SU-DHL-6 (cell line): ENCODE measurements around the gene MAML3.

Source experiments
- H2AFZ ChIP-seq: fragments of 200-600 bp; sonication (generic); 2 replicates; pipeline ENCODE4 v1.6.1; 2014; ENCODE audit warnings: low read depth, mild to moderate bottlenecking, moderate library complexity, mixed read lengths, antibody characterized with exemption, low read length; ENCODE audit not compliant: severe bottlenecking
- H3F3A ChIP-seq: fragments of 200-600 bp; shearing (Covaris generic); 2 replicates; pipeline ENCODE4 v1.6.0; 2016; ENCODE audit warnings: antibody characterized with exemption, mild to moderate bottlenecking; ENCODE audit not compliant: insufficient read depth
- H3K27ac ChIP-seq: fragments of 200-600 bp; sonication (generic); 2 replicates; pipeline ENCODE4 v1.5.1; 2016; ENCODE audit warnings: low read depth, mild to moderate bottlenecking, low read length, moderate library complexity, mixed read lengths
- H3K27me3 ChIP-seq: fragments of 200-600 bp; sonication (generic), shearing (Covaris generic); 2 replicates; pipeline ENCODE4 v1.6.0; 2014; ENCODE audit warnings: mild to moderate bottlenecking, low read length
- H3K36me3 ChIP-seq: fragments of 200-600 bp; sonication (generic); 2 replicates; pipeline ENCODE4 v1.6.1; 2014; ENCODE audit warnings: mild to moderate bottlenecking, low read length, mixed read lengths
- H3K4me2 ChIP-seq: fragments of 300-600, 200-600 bp; shearing (Covaris generic), sonication (generic); 2 replicates; pipeline ENCODE4 v1.6.0; 2014; ENCODE audit warnings: low read length, low read depth, mild to moderate bottlenecking; ENCODE audit not compliant: poor library complexity, severe bottlenecking
- H3K4me3 ChIP-seq: fragments of 200-600 bp; sonication (generic); 2 replicates; pipeline ENCODE4 v1.5.1; 2014; ENCODE audit warnings: antibody characterized with exemption, low read length, mild to moderate bottlenecking, mixed read lengths; ENCODE audit not compliant: insufficient read depth, poor library complexity, severe bottlenecking
- H3K79me2 ChIP-seq: fragments of 200-600 bp; sonication (generic); 2 replicates; pipeline ENCODE4 v1.6.1; 2014; ENCODE audit warnings: mild to moderate bottlenecking, low read length, moderate library complexity; ENCODE audit not compliant: insufficient read depth
- H3K9ac ChIP-seq: fragments of 200-600 bp; sonication (generic); 2 replicates; pipeline ENCODE4 v1.7.0; 2014; ENCODE audit warnings: mild to moderate bottlenecking, low read length
- H3K9me2 ChIP-seq: fragments of 200-600 bp; sonication (generic); replicated peaks from 2 replicates; pipeline ENCODE4 v1.6.1; 2014; ENCODE audit warnings: low read length; ENCODE audit not compliant: insufficient read depth
- H3K9me3 ChIP-seq: fragments of 200-600 bp; sonication (generic); 2 replicates; pipeline ENCODE4 v1.6.1; 2014; ENCODE audit warnings: low read length, mixed read lengths; ENCODE audit not compliant: insufficient read depth
- H4K20me1 ChIP-seq: fragments of 200-600 bp; sonication (generic); 2 replicates; pipeline ENCODE4 v1.6.1; 2014; ENCODE audit warnings: low read depth, mild to moderate bottlenecking, antibody characterized with exemption, low read length, moderate library complexity, mixed read lengths
- CTCF ChIP-seq: fragments of 200-600 bp; sonication (generic); IDR thresholded peaks from one replicate; pipeline ENCODE4 v1.5.1; 2017; ENCODE audit warnings: antibody characterized with exemption, mild to moderate bottlenecking, low read length, moderate library complexity; ENCODE audit not compliant: insufficient read depth, poor library complexity, severe bottlenecking
- EZH2phosphoT487 ChIP-seq: fragments of 200-600 bp; sonication (generic), shearing (Covaris generic); conservative IDR thresholded peaks from 2 replicates; pipeline ENCODE4 v1.6.1; 2018; ENCODE audit warnings: mild to moderate bottlenecking, antibody characterized with exemption, low read length, moderate library complexity, mixed read lengths

MAML3 gene

GRCh38 chr4:139800082-139800481 is 353.9 kb downstream of the MAML3 start:
- Histone ChIP-seq H3F3A (no peaks in the 10 kb centered on the region), H3K9me3 (no peaks in the 10 kb centered on the region), H3K9ac (no peak overlapping the region), H3K27ac (no peak overlapping the region), H3K27me3 (no peaks in the 10 kb centered on the region), H3K79me2 (no peaks in the 10 kb centered on the region), H3K4me2 (no peak overlapping the region), H3K9me2 (no peaks in the 10 kb centered on the region), H3K4me3 (no peak overlapping the region), H3K36me3 (no peaks in the 10 kb centered on the region), H2AFZ (no peak overlapping the region), H4K20me1 (no peaks in the 10 kb centered on the region)
- TF ChIP-seq CTCF (no peak), EZH2phosphoT487 (no peak)

- H2AFZ ChIP-seq = no peak overlapping the region
- H3K36me3 ChIP-seq = no peaks in the 10 kb centered on the region
- no peaks in the 10 kb centered on the region for H4K20me1 ChIP-seq
- H3K27me3 ChIP-seq = no peaks in the 10 kb centered on the region
- H3K79me2 ChIP-seq = no peaks in the 10 kb centered on the region
- no peak overlapping the region for H3K4me2 ChIP-seq
- no peak overlapping the region for H3K4me3 ChIP-seq
- H3K9ac ChIP-seq = no peak overlapping the region
- H3K9me3 ChIP-seq = no peaks in the 10 kb centered on the region
- no peak overlapping the region for H3K27ac ChIP-seq
- no peaks in the 10 kb centered on the region for H3F3A ChIP-seq
- no peaks in the 10 kb centered on the region for H3K9me2 ChIP-seq
- TF ChIP-seq EZH2phosphoT487 (no peak), CTCF (no peak)
Measured at GRCh38 chr4:139799615-139800014, 354.4 kb downstream of the MAML3 start.

- no peaks in the 10 kb centered on the region for H3K9me2 ChIP-seq
- no peaks in the 10 kb centered on the region for H3K79me2 ChIP-seq
- no peaks in the 10 kb centered on the region for H3F3A ChIP-seq
- H2AFZ ChIP-seq = no peak overlapping the region
- TF ChIP-seq EZH2phosphoT487 = no peak
- no peak for TF ChIP-seq CTCF
- no peak overlapping the region for H3K9ac ChIP-seq
- H3K27ac ChIP-seq = no peak overlapping the region
- no peaks in the 10 kb centered on the region for H3K27me3 ChIP-seq
- no peak overlapping the region for H3K4me3 ChIP-seq
- H3K36me3 ChIP-seq = no peaks in the 10 kb centered on the region
- no peaks in the 10 kb centered on the region for H3K9me3 ChIP-seq
- H4K20me1 ChIP-seq = no peaks in the 10 kb centered on the region
- no peak overlapping the region for H3K4me2 ChIP-seq
Measured at GRCh38 chr4:139798456-139798855, 355.5 kb downstream of the MAML3 start.

GRCh38 chr4:139797287-139797686 is 356.7 kb downstream of the MAML3 start:
- no peak for TF ChIP-seq EZH2phosphoT487
- no peak for TF ChIP-seq CTCF
- no peaks in the 10 kb centered on the region for H3K79me2 ChIP-seq

More at GRCh38 chr4:139797287-139797686, 356.7 kb downstream of the MAML3 start:
- Histone ChIP-seq H3K27ac (no peak overlapping the region), H3K9me2 (no peaks in the 10 kb centered on the region), H3F3A (no peaks in the 10 kb centered on the region), H3K4me2 (no peak overlapping the region), H3K27me3 (no peaks in the 10 kb centered on the region), H3K4me3 (no peak overlapping the region), H3K9me3 (no peaks in the 10 kb centered on the region), H3K36me3 (no peaks in the 10 kb centered on the region), H4K20me1 (no peaks in the 10 kb centered on the region), H2AFZ (no peak overlapping the region), H3K9ac (no peak overlapping the region)
